ENCODE data around the gene IQCE. TPM values are rescaled to one million over a fixed set of nuclear protein-coding genes. Genes with fewer than 3 reads are reported as not detected.

IQCE gene
- total RNA-seq, 1 experiment from 2014 or later = 16.7 TPM

- intact Hi-C loops (cut with micrococcal nuclease) = no loop called here
- Mint-ChIP-seq H3K36me3 (ENCODE audit: insufficient read depth, unreplicated experiment) (no peaks in the 10 kb centered on the region), H3K27ac (ENCODE audit: low read depth, unreplicated experiment) (no peak overlapping the region), H3K9me3 (ENCODE audit: unreplicated experiment) (no peaks in the 10 kb centered on the region), H3K27me3 (ENCODE audit: insufficient read depth, unreplicated experiment) (no peaks in the 10 kb centered on the region), H3K4me1 (ENCODE audit: insufficient read depth, unreplicated experiment) (no peaks in the 10 kb centered on the region), H3K4me3 (ENCODE audit: unreplicated experiment) (no peak overlapping the region)
- ChIA-PET CTCF (no interaction called here), POLR2A (no interaction called here)
- no peak for DNase-seq (ENCODE audit: unreplicated experiment)
- TF ChIP-seq, protein P1, sequence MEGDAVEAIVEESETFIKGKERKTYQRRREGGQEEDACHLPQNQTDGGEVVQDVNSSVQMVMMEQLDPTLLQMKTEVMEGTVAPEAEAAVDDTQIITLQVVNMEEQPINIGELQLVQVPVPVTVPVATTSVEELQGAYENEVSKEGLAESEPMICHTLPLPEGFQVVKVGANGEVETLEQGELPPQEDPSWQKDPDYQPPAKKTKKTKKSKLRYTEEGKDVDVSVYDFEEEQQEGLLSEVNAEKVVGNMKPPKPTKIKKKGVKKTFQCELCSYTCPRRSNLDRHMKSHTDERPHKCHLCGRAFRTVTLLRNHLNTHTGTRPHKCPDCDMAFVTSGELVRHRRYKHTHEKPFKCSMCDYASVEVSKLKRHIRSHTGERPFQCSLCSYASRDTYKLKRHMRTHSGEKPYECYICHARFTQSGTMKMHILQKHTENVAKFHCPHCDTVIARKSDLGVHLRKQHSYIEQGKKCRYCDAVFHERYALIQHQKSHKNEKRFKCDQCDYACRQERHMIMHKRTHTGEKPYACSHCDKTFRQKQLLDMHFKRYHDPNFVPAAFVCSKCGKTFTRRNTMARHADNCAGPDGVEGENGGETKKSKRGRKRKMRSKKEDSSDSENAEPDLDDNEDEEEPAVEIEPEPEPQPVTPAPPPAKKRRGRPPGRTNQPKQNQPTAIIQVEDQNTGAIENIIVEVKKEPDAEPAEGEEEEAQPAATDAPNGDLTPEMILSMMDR (IDR thresholded peaks at IDR 0.05; ENCODE audit: unreplicated experiment) = no peak
- no TSS peak for BruUV-seq (replicated peaks)
These were observed 82.1 kb downstream of the IQCE start for GRCh38 chr7:2640846-2641316.

DNA sequence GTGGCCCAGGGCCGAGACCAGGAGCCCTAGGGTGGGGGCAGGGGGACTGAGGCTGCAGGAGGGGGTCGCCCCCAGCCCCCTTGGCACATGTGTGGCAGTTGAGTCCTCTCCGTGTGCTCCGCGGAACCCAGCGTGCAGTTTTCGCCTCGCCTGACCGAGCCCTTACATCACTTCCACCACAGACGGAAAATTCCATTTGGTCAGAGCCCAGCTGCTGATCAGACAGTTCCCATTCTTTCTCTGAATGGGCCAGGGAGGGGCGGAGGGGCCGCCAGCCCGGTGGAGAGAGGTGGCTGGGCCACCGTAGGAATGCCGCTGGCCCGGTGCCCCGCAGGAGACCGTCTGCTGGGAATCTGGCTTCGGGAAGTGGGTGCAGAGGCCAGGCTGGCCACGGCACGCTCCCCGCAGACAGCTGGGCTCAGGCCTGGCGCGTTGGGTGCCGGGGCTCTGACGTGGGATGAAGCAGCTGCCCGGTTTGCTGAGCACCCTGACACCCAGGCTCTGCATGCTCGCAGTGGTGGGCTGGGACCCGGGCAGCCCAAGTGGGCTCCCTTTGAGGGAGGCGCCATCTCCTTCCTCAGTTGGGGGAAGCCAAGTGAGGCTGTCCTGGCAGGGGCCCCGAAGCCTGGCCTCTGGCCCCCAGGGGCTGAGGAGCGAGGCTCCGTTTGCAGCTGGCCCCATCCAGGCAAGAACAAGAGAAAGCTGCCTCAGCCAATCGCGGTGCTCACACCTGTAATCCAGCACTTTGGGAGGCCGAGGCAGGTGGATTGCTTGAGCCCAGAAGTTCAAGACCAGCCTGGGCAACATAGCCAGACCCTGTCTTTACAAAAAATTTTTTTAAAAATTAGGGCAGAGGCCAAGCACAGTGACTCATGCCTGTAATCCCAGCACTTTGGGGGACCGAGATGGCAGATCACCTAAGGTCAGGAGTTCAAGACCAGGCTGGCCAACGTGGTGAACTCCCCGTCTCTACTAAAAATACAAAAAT is 82.9 kb downstream of the IQCE start:
- H3K27me3 Mint-ChIP-seq (ENCODE audit: insufficient read depth, unreplicated experiment) = no peaks in the 10 kb centered on the region
- POLR2A ChIA-PET = interaction anchor here (1.5 kb wide), 1 partner anchor 8 kb away, joined by 5 read pairs; no protein-coding TSS in a partner anchor
- H3K9me3 Mint-ChIP-seq (ENCODE audit: unreplicated experiment) = no peaks in the 10 kb centered on the region
- H3K4me3 Mint-ChIP-seq (ENCODE audit: unreplicated experiment) = no peak overlapping the region
- intact Hi-C loops (cut with micrococcal nuclease) = no loop called here
- H3K27ac Mint-ChIP-seq (ENCODE audit: low read depth, unreplicated experiment) = no peak overlapping the region
- BruUV-seq (replicated peaks) = no TSS peak
- DNase-seq (ENCODE audit: unreplicated experiment) = peak; percentile 71
- H3K36me3 Mint-ChIP-seq (ENCODE audit: insufficient read depth, unreplicated experiment) = no peaks in the 10 kb centered on the region
- CTCF ChIA-PET = interaction anchor here (0.9 to 1.1 kb wide), 2 partner anchors 74 to 190 kb away, joined by 3 read pairs; no protein-coding TSS in a partner anchor
- H3K4me1 Mint-ChIP-seq (ENCODE audit: insufficient read depth, unreplicated experiment) = no peaks in the 10 kb centered on the region
- TF ChIP-seq, protein P1 (IDR thresholded peaks at IDR 0.05; ENCODE audit: unreplicated experiment) = no peak

- Mint-ChIP-seq H3K4me1 (ENCODE audit: insufficient read depth, unreplicated experiment) (no peaks in the 10 kb centered on the region), H3K27ac (ENCODE audit: low read depth, unreplicated experiment) (no peak overlapping the region), H3K36me3 (ENCODE audit: insufficient read depth, unreplicated experiment) (no peaks in the 10 kb centered on the region), H3K9me3 (ENCODE audit: unreplicated experiment) (no peaks in the 10 kb centered on the region), H3K4me3 (ENCODE audit: unreplicated experiment) (no peak overlapping the region), H3K27me3 (ENCODE audit: insufficient read depth, unreplicated experiment) (no peaks in the 10 kb centered on the region)
- no TSS peak for BruUV-seq (replicated peaks)
- DNase-seq (ENCODE audit: unreplicated experiment) = no peak
- POLR2A ChIA-PET = no interaction called here
- CTCF ChIA-PET = interaction anchor here (0.6 to 1.4 kb wide), 2 partner anchors 27 to 128 kb away, joined by 4 to 5 read pairs; no protein-coding TSS in a partner anchor
- TF ChIP-seq, protein P1 (IDR thresholded peaks at IDR 0.05; ENCODE audit: unreplicated experiment) = no peak
- intact Hi-C loops (cut with micrococcal nuclease) = no loop called here
These were observed 84.8 kb downstream of the IQCE start for GRCh38 chr7:2643386-2644219.

GRCh38 chr7:2644220-2644561 is 85.4 kb downstream of the IQCE start:
- Mint-ChIP-seq H3K36me3 (ENCODE audit: insufficient read depth, unreplicated experiment) (no peaks in the 10 kb centered on the region), H3K9me3 (ENCODE audit: unreplicated experiment) (no peaks in the 10 kb centered on the region), H3K4me3 (ENCODE audit: unreplicated experiment) (no peak overlapping the region), H3K4me1 (ENCODE audit: insufficient read depth, unreplicated experiment) (no peaks in the 10 kb centered on the region), H3K27ac (ENCODE audit: low read depth, unreplicated experiment) (no peak overlapping the region), H3K27me3 (ENCODE audit: insufficient read depth, unreplicated experiment) (no peaks in the 10 kb centered on the region)
- TF ChIP-seq, protein P1 (IDR thresholded peaks at IDR 0.05; ENCODE audit: unreplicated experiment) = no peak
- CTCF ChIA-PET = interaction anchor here (1.4 kb wide), 1 partner anchor 26 kb away, joined by 5 read pairs; no protein-coding TSS in a partner anchor
- intact Hi-C loops (cut with micrococcal nuclease) = no loop called here
- POLR2A ChIA-PET = no interaction called here
- no peak for DNase-seq (ENCODE audit: unreplicated experiment)
- no TSS peak for BruUV-seq (replicated peaks)
